ENCODE results near the gene MKX.

GRCh38 chr10:27658788-27659187 is 86.8 kb downstream of the MKX start:
- TF ChIP-seq POLR2A (IDR thresholded peaks at IDR 0.05; ENCODE audit: low read depth, low read length), result no peak
- TF ChIP-seq CTCF (IDR thresholded peaks at IDR 0.05; ENCODE audit: extremely low read depth in 1 of 2, insufficient read depth in 1 of 2, low read depth in 1 of 2, low read length in 2 of 2), result no peak
- no peak for TF ChIP-seq EZH2 (IDR thresholded peaks at IDR 0.05; ENCODE audit: borderline replicate concordance, low read depth, low read length, severe bottlenecking)

All from endothelial cell of umbilical vein (primary cell).